NCI-H2029 (cell line): ENCODE measurements around the gene VAV2.

Experiments
- DNase-seq: peaks from one replicate; lab custom pipeline; 2025; lab: John Stamatoyannopoulos, UW

Gene VAV2

GRCh38 chr9:133890583-133890982 is 101.5 kb downstream of the VAV2 start:
- no peak for DNase-seq

- no peak for DNase-seq
Observed at GRCh38 chr9:133889584-133890301, 102.4 kb downstream of the VAV2 start.

- no peak for DNase-seq
Observed at GRCh38 chr9:133888809-133889491, 103.2 kb downstream of the VAV2 start.

- DNase-seq = peak; percentile 36
Observed at GRCh38 chr9:133888048-133888808, 103.9 kb downstream of the VAV2 start.

- DNase-seq = no peak
Observed at GRCh38 chr9:133887540-133888047, 104.5 kb downstream of the VAV2 start.

GRCh38 chr9:133886563-133887501 is 105.3 kb downstream of the VAV2 start:
- DNase-seq = no peak

GRCh38 chr9:133884907-133885744 is 107.0 kb downstream of the VAV2 start:
- no peak for DNase-seq

GRCh38 chr9:133882849-133883755 is 109.0 kb downstream of the VAV2 start:
- DNase-seq = no peak

- peak; percentile 72 for DNase-seq
Observed at GRCh38 chr9:133881671-133882381, 110.3 kb downstream of the VAV2 start.

GRCh38 chr9:133880851-133881661 is 111.1 kb downstream of the VAV2 start:
- peak; percentile 72 for DNase-seq

- DNase-seq = no peak
Observed at GRCh38 chr9:133880136-133880535, 112.0 kb downstream of the VAV2 start.

- no peak for DNase-seq
Observed at GRCh38 chr9:133879615-133880014, 112.5 kb downstream of the VAV2 start.

- DNase-seq = no peak
Observed at GRCh38 chr9:133878402-133878801, 113.7 kb downstream of the VAV2 start.

GRCh38 chr9:133877967-133878366 is 114.2 kb downstream of the VAV2 start:
- DNase-seq = no peak

GRCh38 chr9:133877327-133877726 is 114.8 kb downstream of the VAV2 start:
- DNase-seq = no peak

- no peak for DNase-seq
Observed at GRCh38 chr9:133876836-133877235, 115.3 kb downstream of the VAV2 start.

GRCh38 chr9:133876144-133876543 is 116.0 kb downstream of the VAV2 start:
- no peak for DNase-seq

GRCh38 chr9:133875131-133875530 is 117.0 kb downstream of the VAV2 start:
- no peak for DNase-seq
